Activated CD4-positive, alpha-beta T cell treated with anti-CD3 and anti-CD28 coated beads, Interleukin-2, amount 50 U/mL, for 4 hours (primary cell): ENCODE measurements around the gene DNAL1.

Experiments used
- DNase-seq, 2 experiments: peaks; one replicate each; pipeline ENCODE4 v3.0.0-alpha.2; 2020

The DNAL1 gene

GRCh38 chr14:73726025-73726961 lies 81.5 kb downstream of the DNAL1 start:
- DNase-seq: no peak

- no peak for DNase-seq
These were observed 82.4 kb downstream of the DNAL1 start for GRCh38 chr14:73727166-73727565.

- peak; percentile 85 to 91 for DNase-seq
These were observed 84.0 kb downstream of the DNAL1 start for GRCh38 chr14:73728717-73729330.

- DNase-seq: no peak
These were observed 84.9 kb downstream of the DNAL1 start for GRCh38 chr14:73729556-73730265.

- no peak for DNase-seq
These were observed 86.3 kb downstream of the DNAL1 start for GRCh38 chr14:73731111-73731510.

- DNase-seq: no peak
These were observed 87.2 kb downstream of the DNAL1 start for GRCh38 chr14:73732006-73732405.

- DNase-seq: no peak
These were observed 92.1 kb downstream of the DNAL1 start for GRCh38 chr14:73736842-73737241.

GRCh38 chr14:73738518-73739173 lies 93.9 kb downstream of the DNAL1 start:
- DNase-seq: no peak

GRCh38 chr14:73739174-73739898 lies 94.5 kb downstream of the DNAL1 start:
- DNase-seq: no peak

GRCh38 chr14:73739899-73740617 lies 95.3 kb downstream of the DNAL1 start:
- DNase-seq: no peak

GRCh38 chr14:73740618-73741326 lies 96.0 kb downstream of the DNAL1 start:
- DNase-seq: no peak

GRCh38 chr14:73741386-73741875 lies 96.6 kb downstream of the DNAL1 start:
- peak; percentile 58 to 62 for DNase-seq

- DNase-seq: no peak
These were observed 97.2 kb downstream of the DNAL1 start for GRCh38 chr14:73741876-73742519.

- DNase-seq: no peak
These were observed 97.9 kb downstream of the DNAL1 start for GRCh38 chr14:73742520-73743238.

- peak in 1 of 2 experiments; percentile 38 for DNase-seq
These were observed 98.7 kb downstream of the DNAL1 start for GRCh38 chr14:73743431-73743931.

- DNase-seq: no peak
These were observed 99.5 kb downstream of the DNAL1 start for GRCh38 chr14:73744175-73744867.

- no peak for DNase-seq
These were observed 100.2 kb downstream of the DNAL1 start for GRCh38 chr14:73744874-73745529.
